ENCODE measurements around the gene PLEKHA6.

- TF ChIP-seq CTCF (IDR thresholded peaks at IDR 0.05) (no peak), EZH2 (IDR thresholded peaks at IDR 0.05; ENCODE audit: borderline replicate concordance, insufficient read depth, low read depth, low read length, poor library complexity, severe bottlenecking) (no peak)
Observed at GRCh38 chr1:204240233-204240632, 119.5 kb downstream of the PLEKHA6 start.
